ENCODE data around the gene PTPRN2. TPM values are rescaled to one million over a fixed set of nuclear protein-coding genes. Genes with fewer than 3 reads are reported as not detected.
A peak's percentile ranks its signal among the peaks of the same experiment; 100 is the strongest.

The PTPRN2 gene
- polyA plus RNA-seq, 4 donors, result 7.2 to 9.2 (median 7.5) TPM

GRCh38 chr7:157613575-157614322, 973.9 kb downstream of the PTPRN2 start:
- peak in 1 of 4 donors; percentile 20 for DNase-seq (ENCODE audit: low read depth in 4 of 4, low spot score in 3 of 4)

- DNase-seq (ENCODE audit: low read depth in 4 of 4, low spot score in 3 of 4), result peak in 1 of 4 donors; percentile 14
Observed at GRCh38 chr7:157612664-157613561, 974.7 kb downstream of the PTPRN2 start.

GRCh38 chr7:157612009-157612663, 975.5 kb downstream of the PTPRN2 start:
- DNase-seq (ENCODE audit: low read depth in 4 of 4, low spot score in 3 of 4), result no peak

- DNase-seq (ENCODE audit: low read depth in 4 of 4, low spot score in 3 of 4), result no peak
Observed at GRCh38 chr7:157611341-157611740, 976.3 kb downstream of the PTPRN2 start.

- DNase-seq (ENCODE audit: low read depth in 4 of 4, low spot score in 3 of 4), result no peak
Observed at GRCh38 chr7:157610671-157611295, 976.8 kb downstream of the PTPRN2 start.

- no peak for DNase-seq (ENCODE audit: low read depth in 4 of 4, low spot score in 3 of 4)
Observed at GRCh38 chr7:157609932-157610640, 977.5 kb downstream of the PTPRN2 start.

GRCh38 chr7:157609516-157609915, 978.1 kb downstream of the PTPRN2 start:
- DNase-seq (ENCODE audit: low read depth in 4 of 4, low spot score in 3 of 4), result no peak

- no peak for DNase-seq (ENCODE audit: low read depth in 4 of 4, low spot score in 3 of 4)
Observed at GRCh38 chr7:157607218-157607617, 980.4 kb downstream of the PTPRN2 start.

GRCh38 chr7:157606140-157606539, 981.5 kb downstream of the PTPRN2 start:
- DNase-seq (ENCODE audit: low read depth in 4 of 4, low spot score in 3 of 4), result no peak

GRCh38 chr7:157605638-157606037, 982.0 kb downstream of the PTPRN2 start:
- DNase-seq (ENCODE audit: low read depth in 4 of 4, low spot score in 3 of 4), result no peak

- DNase-seq (ENCODE audit: low read depth in 4 of 4, low spot score in 3 of 4), result no peak
Observed at GRCh38 chr7:157604661-157605381, 982.8 kb downstream of the PTPRN2 start.

GRCh38 chr7:157603716-157604115, 983.9 kb downstream of the PTPRN2 start:
- DNase-seq (ENCODE audit: low read depth in 4 of 4, low spot score in 3 of 4), result no peak

- no peak for DNase-seq (ENCODE audit: low read depth in 4 of 4, low spot score in 3 of 4)
Observed at GRCh38 chr7:157603005-157603404, 984.6 kb downstream of the PTPRN2 start.

- DNase-seq (ENCODE audit: low read depth in 4 of 4, low spot score in 3 of 4), result no peak
Observed at GRCh38 chr7:157602581-157602980, 985.0 kb downstream of the PTPRN2 start.

- no peak for DNase-seq (ENCODE audit: low read depth in 4 of 4, low spot score in 3 of 4)
Observed at GRCh38 chr7:157602156-157602555, 985.5 kb downstream of the PTPRN2 start.

- DNase-seq (ENCODE audit: low read depth in 4 of 4, low spot score in 3 of 4), result no peak
Observed at GRCh38 chr7:157601530-157601929, 986.1 kb downstream of the PTPRN2 start.

GRCh38 chr7:157599491-157599890, 988.1 kb downstream of the PTPRN2 start:
- no peak for DNase-seq (ENCODE audit: low read depth in 4 of 4, low spot score in 3 of 4)

GRCh38 chr7:157597562-157597961, 990.1 kb downstream of the PTPRN2 start:
- no peak for DNase-seq (ENCODE audit: low read depth in 4 of 4, low spot score in 3 of 4)

GRCh38 chr7:157596881-157597280, 990.7 kb downstream of the PTPRN2 start:
- no peak for DNase-seq (ENCODE audit: low read depth in 4 of 4, low spot score in 3 of 4)

Data from left renal pelvis (tissue), 4 donors.